ENCODE results near the gene MADD.

DNA sequence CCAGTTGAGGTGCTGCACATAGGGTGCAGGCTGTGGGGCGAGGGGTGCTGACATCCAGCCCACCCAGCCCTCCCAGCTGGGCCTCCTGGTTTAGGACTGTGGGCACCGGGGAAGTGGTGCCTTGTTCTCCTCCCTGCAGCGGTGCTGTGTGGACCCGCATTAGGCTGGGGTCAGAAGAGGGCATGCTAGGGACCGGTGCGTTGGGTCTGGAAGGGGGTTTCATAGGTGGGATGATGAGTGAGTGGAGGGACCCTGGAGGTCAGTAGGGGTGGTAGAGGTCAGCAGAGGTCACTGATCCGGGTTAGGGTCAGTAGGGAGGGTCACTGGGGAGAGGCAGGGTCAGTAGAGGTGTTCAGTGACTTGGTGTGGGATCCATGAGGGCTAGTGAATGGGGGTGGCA lies 89.2 kb downstream of the MADD start:
- TF ChIP-seq CTCF (IDR thresholded peaks at IDR 0.05; ENCODE audit: low read depth, low read length) (no peak), EZH2phosphoT487 (IDR thresholded peaks at IDR 0.05; ENCODE audit: low read depth) (no peak)

All from OCI-LY3 (cell line).